ENCODE results near the gene CSTPP1.
"Not testable (repeated sequence)": the region's sequence is repeated elsewhere in the genome, so short reads cannot be mapped to it uniquely, and the experiment has no call there.

The CSTPP1 gene

DNA sequence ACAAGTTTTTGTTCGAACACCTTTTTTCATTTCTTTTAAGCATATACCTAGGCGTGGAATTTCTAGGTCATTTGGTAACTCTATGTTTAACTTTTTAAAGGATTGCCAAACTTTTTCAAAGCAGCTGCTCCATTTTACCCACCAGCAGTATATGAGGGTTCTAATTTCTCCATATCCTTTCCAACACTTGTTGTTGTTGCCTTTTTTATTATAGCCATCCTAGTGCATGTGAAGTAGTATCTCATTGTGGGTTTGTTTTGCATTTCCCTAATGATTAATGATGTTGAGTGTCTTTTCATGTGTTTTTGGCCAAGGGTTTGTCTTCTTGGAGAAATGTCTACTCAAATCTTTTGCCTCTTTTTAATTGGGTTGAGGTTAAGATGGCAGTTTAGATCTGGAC, 24.5 kb downstream of the CSTPP1 start:
- no peak for DNase-seq

DNA sequence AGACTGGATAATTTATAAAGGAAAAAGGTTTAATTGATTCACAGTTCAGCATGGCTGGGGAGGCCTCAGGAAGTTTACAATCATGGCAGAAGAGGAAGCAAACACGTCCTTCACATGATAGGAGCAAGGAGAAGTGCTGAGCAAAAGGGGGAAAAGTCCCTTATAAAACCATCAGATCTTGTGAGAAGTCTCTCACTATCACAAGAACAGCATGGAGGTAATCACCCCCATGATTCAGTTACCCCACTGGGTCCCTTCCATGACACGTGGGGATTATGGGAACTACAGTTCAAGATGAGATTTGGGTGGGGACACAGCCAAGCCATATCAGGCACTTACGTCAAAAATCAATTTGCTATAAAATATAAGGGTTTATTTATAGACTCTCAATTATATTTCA, 25.3 kb downstream of the CSTPP1 start:
- not testable (repeated sequence) for DNase-seq

DNA sequence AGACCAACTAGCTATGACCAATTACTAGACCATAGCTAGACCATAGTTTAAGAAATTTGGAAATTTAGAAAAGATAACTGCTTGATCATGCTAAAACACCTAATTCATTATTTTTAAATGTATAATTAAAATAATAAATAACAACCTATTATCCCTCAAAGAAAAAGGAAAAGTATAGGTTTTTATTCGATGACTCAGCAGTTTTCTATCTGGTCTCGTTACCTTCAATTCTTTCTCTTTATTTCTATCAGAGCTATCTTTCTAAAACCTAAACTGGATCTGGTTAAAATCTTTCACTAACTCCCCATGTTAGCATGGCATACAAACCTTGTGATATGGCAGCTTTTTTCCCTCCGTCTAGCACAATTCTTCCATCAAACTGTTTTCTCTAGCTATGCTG, 27.3 kb downstream of the CSTPP1 start:
- no peak for DNase-seq

DNA sequence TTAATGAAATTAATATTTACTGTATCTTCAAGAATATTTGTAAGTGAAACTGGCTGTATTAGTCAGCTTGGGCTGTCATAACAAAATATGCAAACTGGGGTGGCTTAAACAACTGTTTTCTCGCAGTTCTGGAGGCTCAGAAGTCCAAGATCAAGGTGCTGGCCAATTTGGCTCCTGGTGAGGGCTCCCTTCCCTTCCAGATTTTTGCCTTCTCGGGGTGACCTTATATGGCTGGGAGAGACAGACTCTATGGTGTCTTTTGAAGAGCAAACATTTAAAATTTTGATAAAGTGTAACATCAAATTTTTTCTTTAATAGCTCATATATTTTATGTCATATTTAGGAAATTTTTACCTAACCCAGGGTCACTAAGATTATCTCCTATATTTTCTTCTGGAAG, 30.2 kb downstream of the CSTPP1 start:
- no peak for DNase-seq

DNA sequence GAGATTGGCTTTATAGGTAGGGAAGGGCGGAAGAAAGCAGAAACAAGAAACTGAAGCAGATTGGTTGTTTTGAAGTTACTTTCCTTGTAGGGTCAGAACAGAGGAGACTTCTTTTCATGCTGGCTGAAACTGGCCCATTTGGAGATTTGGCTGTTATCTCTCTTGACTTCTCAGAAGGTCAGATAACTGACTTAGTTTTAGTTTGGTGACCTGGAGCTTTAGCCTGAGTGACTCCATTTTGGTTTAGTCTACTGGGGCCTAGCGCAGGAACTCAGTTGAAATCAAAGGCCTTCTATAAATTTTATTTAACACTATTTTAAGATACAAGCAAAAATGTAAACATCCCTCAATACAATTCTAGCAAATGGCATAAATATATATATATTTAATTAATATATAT, 31.4 kb downstream of the CSTPP1 start:
- no peak for DNase-seq

DNA sequence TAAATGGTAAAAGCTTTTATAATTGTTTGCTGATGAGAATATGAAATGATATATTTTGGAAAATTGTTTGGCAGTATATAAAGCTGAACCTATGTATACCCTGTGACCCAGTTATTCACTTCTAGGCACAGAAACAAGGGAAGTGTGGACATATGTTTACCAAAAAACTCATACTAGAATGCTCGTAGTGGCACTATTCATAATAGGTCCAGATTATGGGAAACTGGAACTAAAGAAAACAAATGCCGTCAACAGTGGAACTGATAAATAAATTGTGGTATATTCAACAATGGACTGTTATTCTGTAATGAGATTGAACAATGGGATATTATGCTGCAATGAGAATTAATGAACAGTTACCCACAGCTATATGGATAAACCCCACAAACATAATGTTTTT, 32.8 kb downstream of the CSTPP1 start:
- DNase-seq = no peak

DNA sequence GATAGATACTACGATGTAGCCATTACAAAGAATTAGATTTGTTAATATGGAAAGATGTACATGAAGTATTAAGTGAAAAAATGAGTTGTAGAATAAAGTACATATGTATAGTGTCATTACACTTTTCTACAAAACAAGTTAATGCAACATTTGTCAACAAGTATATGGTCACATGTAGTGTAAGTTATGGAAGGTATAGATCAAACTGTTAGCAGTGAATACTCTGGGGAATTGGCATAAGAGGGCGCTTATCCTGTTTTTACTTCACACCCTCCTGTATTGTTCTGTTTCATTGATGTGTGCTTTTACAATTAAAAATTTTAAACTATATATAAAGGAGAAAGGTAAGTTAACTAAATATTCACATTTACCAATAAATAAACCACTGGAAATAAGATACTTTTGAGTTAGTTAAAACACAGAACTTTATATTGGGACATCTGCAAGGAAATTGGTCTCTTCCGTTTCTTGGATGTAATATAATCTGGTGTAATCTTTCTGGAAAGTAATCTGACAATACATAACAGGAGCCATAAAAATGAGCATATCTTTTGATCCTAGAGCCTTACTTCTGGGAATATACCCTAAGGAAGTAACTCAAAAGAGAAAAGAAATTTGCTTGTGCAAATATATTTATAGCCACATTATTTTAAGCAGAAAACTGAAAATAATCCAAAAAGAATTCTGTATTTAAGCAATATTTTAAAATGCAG, 34.5 kb downstream of the CSTPP1 start:
- DNase-seq = no peak

DNA sequence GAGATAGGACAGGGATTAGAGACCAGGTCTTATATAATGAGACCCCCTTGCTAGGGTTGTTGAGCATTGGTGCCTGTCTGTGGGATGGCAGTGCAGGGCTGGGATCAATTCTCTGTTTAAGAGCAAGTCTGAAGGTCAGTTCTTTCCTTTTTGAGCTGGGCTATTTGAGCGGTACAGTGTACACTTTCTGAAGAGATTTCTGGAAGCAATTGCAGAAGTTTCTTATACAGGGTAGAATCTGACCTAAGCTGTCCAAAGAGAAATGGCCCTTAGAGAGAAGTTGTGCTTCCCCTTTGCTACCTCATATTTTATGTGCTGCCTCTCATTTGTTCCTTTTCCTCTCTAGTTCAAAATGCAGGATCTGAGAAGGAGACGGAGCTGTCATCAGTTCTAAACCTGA, 35.8 kb downstream of the CSTPP1 start:
- DNase-seq = no peak

DNA sequence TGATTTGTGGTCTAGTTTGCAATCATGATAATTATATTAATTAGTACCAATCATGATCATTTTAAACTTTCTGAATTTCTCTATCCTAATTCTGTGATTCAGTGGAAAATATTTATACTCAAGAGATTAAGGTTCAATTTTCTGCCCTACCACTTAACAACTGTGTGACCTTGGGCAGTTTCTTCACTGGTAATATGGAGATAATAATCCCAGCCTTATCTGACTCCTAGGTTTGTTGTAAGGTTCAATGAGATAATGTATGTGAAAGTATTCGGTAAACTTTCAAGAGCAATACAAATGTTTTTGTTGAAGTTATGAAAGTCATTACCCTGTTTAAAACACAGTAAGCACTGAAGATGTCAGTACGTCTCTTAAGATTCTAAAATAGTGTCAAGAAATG, 36.3 kb downstream of the CSTPP1 start:
- no peak for DNase-seq

DNA sequence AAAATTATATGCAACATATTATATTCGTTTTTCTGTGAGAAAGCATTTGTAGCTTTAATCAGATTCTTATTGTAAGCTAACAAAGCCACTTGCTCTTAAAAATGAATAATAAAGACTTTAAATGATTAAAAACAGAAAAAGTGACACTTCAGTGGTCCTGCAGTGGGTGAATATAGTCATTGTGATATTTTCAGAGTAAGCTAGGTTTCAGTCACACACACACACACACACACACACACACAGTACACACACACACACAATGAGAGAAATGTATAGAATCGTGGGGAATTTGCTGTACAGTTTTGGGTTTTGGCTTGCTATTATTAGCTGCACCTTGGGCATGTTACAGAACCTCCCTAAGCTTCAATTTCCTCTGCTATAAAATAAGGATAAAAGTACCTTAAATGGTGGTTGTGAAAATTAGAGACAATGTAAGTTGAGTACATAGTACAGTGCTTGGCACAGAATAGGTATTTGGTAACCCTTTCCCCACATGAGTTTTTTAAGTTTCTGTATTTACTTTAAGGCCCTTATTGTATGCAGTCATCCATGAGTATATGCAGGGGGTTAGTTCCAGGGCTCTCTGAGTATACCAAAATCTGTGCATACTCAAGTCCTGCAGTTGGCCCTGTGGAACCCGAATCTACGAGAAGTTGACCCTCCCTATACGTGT, 39.8 kb downstream of the CSTPP1 start:
- no peak for DNase-seq

DNA sequence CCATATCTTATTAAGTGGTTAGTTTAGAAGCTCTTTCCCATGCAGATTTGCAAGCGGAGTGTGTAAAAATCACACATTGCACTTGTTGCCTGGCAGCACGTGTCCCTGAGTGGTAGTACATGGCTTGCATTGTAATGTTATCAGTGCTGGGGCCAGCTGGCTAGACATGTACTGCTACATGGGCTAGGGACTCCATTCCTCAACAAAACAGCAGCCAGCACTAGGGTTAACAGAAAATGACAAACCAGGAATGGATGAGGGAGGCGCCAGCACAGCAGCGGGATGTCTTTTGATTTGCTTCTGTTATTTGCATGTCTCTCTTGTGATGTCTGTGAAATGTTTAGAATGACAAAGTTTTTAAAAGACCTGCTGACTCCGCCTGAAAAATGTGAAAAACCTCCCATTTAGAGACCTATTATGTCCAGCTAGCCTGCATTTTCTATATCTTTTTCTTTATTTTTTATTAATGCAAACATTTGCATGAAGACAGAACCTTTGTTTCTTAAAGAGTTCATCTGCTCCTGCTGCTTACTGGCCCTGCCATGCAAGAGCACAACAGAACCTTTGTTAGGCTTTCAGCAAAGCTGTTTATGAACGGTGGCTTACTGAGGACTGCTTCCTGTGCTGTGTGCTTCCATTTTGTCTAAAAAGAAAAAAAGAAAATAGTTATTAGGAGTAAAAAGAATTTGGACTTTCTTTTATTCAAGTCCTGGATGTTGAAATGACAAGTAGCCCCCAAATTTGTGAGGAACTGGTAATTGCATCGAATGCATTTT, 40.7 kb downstream of the CSTPP1 start:
- no peak for DNase-seq

DNA sequence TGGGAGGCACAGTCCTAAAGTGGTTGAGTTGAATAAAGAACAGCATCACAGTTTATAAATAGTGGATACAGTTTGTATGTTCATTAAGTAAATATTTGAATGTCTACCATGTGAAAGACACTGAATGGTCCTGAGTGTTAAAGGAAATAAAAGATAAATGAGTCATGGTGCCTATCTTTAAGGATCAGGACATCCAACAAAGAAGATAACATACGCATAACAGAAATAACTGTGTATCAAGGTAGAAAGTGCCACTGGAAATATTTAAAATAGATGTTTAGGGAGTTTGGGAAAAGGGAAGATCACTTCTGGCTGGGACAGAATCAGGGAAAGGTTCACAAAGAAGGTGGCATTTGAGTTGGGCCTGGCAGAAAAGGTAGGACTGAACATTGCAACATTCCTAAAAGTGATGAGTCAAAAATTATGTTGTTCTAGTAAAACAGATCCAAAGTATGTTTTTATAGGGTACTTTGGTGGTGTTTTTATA, 41.5 kb downstream of the CSTPP1 start:
- no peak for DNase-seq

DNA sequence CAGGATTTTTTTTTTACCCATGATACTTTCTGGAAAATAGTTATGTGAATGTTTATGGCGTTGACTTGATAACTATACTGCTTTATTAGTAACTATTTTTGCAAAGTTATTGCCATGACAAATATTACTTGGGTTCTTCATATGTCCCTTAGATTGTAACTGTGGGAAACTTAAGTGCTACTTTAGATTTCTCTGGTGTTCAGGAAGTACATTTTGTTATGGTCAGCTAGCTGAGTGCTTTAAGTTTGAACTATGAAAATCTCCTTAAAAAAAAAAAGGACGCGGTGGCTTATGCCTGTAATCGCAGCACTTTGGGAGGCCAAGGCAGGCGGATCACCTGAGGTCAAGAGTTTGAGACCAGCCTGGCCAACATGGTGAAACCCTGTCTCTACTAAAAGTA, 42.8 kb downstream of the CSTPP1 start:
- DNase-seq = no peak

DNA sequence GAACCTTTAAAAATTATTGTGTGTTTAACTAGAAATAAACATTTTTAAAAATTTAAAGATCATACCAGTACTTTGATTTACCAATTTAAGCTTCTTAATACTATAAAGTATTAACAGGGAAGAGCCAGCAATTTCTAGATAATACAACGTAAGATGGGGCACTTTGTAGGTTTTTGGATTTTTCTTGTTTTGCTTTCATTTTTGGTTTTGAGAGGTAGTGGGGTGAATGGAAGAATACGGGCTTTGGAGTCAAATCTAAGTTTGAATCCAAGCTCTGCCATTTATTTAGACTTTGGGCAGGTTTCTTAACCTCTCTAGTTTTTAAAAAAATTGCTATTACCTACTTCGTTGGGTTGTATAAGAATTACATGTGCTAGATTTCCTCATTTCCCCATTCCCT, 44.9 kb downstream of the CSTPP1 start:
- DNase-seq = no peak

DNA sequence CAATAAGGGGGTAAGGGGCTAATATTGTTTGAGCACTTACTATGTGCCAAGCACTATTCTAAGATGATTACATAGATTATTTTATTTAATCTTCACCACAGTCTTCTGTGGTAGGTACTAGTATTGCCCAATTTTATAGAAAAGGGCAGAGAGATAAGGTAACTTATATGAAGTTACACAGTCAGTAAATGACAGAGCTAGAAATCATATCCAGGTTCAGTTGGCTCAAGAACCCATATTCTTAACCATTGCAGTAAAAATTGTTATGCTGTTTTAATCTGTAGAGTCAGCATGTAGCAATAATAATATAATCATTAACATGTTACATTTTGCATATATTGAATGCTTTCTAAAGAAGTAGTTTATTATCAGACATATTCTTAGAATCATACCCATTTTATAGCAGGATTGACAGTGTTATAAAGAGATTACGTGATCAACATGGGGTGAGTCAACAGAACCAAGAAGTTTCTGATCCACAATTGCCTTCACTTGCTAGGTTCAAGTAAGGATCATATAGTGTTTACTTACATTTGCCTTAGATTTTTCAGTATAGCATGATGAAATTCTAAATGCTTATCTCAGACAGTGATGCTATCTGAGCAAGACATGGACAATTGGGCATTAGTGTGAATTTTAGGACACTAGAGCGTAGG, 46.4 kb downstream of the CSTPP1 start:
- DNase-seq = no peak

DNA sequence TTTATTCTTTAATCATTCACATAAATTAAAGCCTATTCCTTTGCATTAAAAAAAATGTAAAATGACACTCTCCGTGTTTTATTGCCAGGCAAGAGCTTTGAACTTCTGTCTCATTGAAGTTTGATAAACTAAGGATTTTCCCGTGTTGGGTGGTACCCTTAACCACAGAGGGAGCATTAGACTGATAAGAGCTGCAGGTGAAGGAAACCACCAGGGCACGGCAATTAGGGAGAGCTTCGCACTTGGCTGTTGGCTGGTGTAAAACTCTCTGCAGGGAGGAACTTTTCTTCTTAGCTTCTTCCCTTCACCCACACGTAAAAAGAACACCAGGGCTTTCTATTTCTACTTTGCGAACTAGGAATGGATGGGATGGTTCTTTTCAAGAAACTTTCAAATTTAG, 47.0 kb downstream of the CSTPP1 start:
- DNase-seq = no peak

DNA sequence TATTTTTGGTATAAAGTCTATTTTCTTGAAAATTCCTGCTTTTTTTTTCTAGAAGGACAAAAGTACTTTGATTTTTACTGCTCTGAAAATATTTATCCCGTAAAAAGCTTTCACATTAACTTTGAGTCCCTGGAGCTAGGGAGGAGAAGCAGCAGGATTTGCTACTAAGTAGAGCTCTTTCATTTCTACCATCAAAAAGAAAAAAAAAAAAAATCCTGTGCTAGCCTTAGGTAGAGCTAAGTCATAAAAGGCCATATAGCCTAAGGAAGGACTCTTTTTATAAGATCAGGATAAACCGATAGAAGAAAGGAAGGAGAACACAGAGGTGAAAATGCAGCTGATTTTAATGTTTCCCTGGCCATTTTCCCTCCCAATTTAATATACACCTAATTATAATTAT, 48.0 kb downstream of the CSTPP1 start:
- DNase-seq = no peak

DNA sequence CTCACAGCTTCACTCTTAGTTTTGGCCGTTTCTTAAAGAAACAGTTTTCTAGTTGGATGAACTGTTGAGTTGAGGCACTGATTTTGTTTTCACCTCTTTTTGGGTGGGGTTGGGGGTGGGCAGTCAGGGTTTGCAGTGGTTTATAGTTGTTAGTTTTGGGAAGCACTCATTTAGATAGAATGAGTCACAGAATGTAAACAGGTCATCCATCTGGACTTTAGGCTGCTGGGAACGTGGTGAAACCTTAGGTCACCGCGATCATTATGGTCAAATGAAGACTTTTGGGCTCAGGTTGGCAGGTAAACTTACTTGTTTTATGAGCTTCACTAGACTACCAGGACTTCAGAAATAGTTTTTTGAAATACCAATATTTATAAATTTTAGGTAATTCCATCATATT, 48.4 kb downstream of the CSTPP1 start:
- DNase-seq = no peak

DNA sequence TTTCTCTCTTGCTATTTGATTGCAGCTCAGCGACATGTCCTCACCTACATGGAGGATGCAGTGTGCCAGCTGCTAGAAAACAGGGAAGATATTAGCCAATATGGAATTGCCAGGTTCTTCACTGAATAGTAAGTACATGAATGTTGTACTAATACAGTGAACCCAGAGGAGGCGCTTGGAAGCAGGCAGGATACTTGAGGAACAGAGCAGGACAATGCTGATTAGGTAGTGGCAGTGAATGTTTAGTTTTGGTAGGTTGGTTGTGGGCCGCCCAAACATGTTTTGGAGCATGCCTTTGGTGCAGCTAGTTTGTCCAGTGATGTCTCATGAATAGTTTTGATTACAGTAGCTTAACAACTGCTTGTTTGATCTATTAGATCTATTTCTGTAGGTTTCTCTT, 50.6 kb downstream of the CSTPP1 start:
- DNase-seq = no peak

DNA sequence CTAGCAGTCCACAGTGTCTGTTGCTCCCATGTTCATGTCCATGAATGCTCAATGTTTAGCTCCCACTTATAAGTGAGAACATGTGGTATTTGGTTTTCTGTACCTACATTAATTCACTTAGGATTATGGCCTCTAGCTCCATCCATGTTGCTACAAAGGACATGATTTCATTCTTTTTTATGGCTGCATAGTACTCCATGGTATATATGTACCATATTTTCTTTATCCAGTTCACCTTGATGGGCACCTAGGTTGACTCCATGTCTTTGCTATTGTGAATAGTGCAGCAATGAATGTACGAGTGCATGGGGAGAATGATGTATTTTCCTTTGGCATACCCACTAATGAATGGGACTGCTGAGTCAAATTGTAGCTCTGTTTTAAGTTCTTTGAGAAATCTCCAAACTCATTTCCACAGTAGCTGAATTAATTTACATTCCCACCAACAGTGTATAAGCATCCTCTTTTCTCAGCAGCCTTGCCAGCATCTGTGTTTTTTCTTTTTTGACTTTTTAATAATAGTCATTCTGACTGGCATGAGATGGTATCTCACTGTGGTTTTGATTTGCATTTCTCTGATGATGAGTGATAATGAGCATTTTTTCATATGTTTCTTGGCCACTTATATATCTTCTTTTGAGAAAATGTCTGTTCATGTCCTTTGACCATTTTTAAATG, 53.4 kb downstream of the CSTPP1 start:
- not testable (repeated sequence) for DNase-seq

DNA sequence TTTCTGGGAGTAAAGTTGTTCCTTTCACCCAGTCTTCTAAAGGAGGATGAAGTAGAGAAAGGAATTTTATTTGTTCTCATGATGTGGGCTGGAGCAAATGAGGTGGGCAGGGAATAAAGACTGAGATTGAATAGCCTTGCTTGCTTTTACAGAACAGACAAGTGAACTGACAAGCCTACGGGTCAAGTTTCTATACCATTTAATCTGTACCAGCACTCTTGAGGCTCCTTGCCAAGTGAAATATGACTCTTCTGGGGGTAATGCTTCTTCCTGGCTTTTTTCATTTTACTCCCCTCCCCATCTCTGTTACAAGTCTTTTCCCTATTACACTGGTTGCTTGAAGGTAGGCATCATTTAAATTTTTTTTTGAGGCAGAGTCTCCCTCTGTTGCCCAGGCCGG, 54.8 kb downstream of the CSTPP1 start:
- no peak for DNase-seq

DNA sequence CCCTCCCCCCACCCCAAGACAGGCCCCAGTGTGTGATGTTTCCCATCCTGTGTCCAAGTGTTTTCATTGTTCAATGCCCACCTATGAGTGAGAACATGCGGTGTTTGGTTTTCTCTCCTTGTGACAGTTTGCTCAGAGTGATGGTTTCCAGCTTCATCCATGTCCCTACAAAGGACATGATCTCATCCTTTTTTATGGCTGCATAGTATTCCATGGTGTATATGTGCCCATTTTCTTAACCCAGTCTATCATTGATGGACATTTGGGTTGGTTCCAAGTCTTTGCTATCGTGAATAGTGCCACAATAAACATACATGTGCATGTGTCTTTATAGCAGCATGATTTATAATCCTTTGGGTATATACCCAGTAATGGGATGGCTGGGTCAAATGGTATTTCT, 55.8 kb downstream of the CSTPP1 start:
- not testable (repeated sequence) for DNase-seq

DNA sequence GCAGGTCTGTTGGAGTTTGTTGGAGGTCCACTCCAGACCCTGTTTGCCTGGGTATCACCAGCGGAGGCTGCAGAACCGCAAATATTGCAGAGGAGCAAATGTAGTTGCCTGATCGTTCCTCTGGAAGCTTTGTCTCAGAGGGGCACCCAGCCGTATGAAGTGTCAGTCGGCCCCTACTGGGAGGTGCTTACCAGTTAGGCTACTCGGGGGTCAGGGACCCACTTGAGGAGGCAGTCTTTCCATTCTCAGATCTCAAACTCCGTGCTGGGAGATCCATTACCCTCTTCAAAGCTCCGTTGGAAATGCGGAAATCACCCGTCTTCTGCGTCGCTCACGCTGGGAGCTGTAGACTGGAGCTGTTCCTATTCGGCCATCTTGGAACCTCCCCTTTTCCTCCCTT, 61.2 kb downstream of the CSTPP1 start:
- DNase-seq = not testable (repeated sequence)
